Measurements from ENCODE around the gene RB1. TPM values are rescaled to one million over a fixed set of nuclear protein-coding genes. Genes with fewer than 3 reads are reported as not detected.

Gene RB1
- total and polyA plus RNA-seq, 9 of the 15 experiments (the other 6 are each of a cell fraction or from before 2014, with no cell fraction given) = 5.0 to 23.8 (median 17.9) TPM

- no peaks in the 10 kb centered on the region for H4K20me1 ChIP-seq (replicated peaks; ENCODE audit: control insufficient read depth, insufficient read depth, low read length)
- H3K9ac ChIP-seq (ENCODE audit: insufficient read depth in 1 of 2, low read depth in 2 of 2, low read length in 2 of 2) = no peak overlapping the region
- H3K27me3 ChIP-seq (ENCODE audit: control insufficient read depth in 2 of 2, insufficient read depth in 2 of 2, low read length in 2 of 2) = no peaks in the 10 kb centered on the region
- no peak for ATAC-seq
- no peaks in the 10 kb centered on the region for H3K9me3 ChIP-seq (replicated peaks; ENCODE audit: control insufficient read depth, insufficient read depth, low read depth, low read length)
- DNase-seq (ENCODE audit: extremely low read depth in 1 of 4, low spot score in 3 of 4) = no peak
- in situ Hi-C loops (cut with MboI) = no loop called here
- BruUV-seq (replicated peaks) = no TSS peak
- no peak for FAIRE-seq
- POLR2A ChIA-PET = interaction anchor here (0.6 to 1.0 kb wide), 2 partner anchors 11 to 248 kb away, joined by 3 read pairs; no protein-coding TSS in a partner anchor
- H3K27ac ChIP-seq (ENCODE audit: extremely low read depth, low read depth, low read length) = no peak overlapping the region
- H2AFZ ChIP-seq (ENCODE audit: low read depth, low read length) = no peak overlapping the region
- no peaks in the 10 kb centered on the region for H3K36me3 ChIP-seq (ENCODE audit: control insufficient read depth, insufficient read depth, low read length)
- H3K79me2 ChIP-seq (ENCODE audit: control insufficient read depth, insufficient read depth, low read length) = no peaks in the 10 kb centered on the region
- 2% methylated on average over 5 of the region's 7 CpGs for WGBS (ENCODE audit: insufficient coverage, low coverage, missing lambda C conversion rate)
- CTCF ChIA-PET (ENCODE audit: low intra/inter-chr PET ratio) = no interaction called here
- H3K4me2 ChIP-seq (ENCODE audit: insufficient read depth, low read length) = no peak overlapping the region
- intact Hi-C loops (cut with micrococcal nuclease) = no loop called here
- H3K9me1 ChIP-seq (ENCODE audit: control insufficient read depth, insufficient read depth, low read length) = no peaks in the 10 kb centered on the region
- peaks cover 0 to 6% of the 10 kb centered on the region in 2 experiments; a peak in 2 of 5 replicates for H3K4me1 ChIP-seq (replicated peaks in 1 of 2; ENCODE audit: control insufficient read depth in 2 of 2, insufficient read depth in 2 of 2, low read length in 2 of 2)
- no peak overlapping the region for H3K4me3 ChIP-seq
- TF ChIP-seq TRIM25 (IDR thresholded peaks at IDR 0.05; ENCODE audit: borderline replicate concordance) = no peak
- TF ChIP-seq NR2C2 (CRISPR knock-in tag; IDR thresholded peaks at IDR 0.05) = no peak
- TF ChIP-seq NR2C2 (tag; IDR thresholded peaks at IDR 0.05) = no peak
- TF ChIP-seq ZNF280B (CRISPR knock-in tag; IDR thresholded peaks at IDR 0.05) = no peak
- no peak for TF ChIP-seq HMBOX1 (IDR thresholded peaks at IDR 0.05)
- no peak for TF ChIP-seq NFE2L1 (tag; IDR thresholded peaks at IDR 0.05; ENCODE audit: borderline replicate concordance, low read depth)
- no peak for TF ChIP-seq CBFB (CRISPR knock-in tag; IDR thresholded peaks at IDR 0.05)
- no peak for TF ChIP-seq HDAC8 (tag; IDR thresholded peaks at IDR 0.05)
- TF ChIP-seq SAFB2 (IDR thresholded peaks at IDR 0.05; ENCODE audit: borderline replicate concordance, low read depth, low read length, severe bottlenecking) = no peak
- no peak for TF ChIP-seq POLR3A (IDR thresholded peaks at IDR 0.05; ENCODE audit: borderline replicate concordance, extremely low read depth, insufficient read depth, insufficient read length)
- TF ChIP-seq SMAD2 (IDR thresholded peaks at IDR 0.05; ENCODE audit: low read depth, low read length) = no peak
- TF ChIP-seq SIN3A (IDR thresholded peaks at IDR 0.05; ENCODE audit: borderline replicate concordance in 2 of 2, control insufficient read depth in 1 of 2, low read depth in 2 of 2, low read length in 2 of 2) = no peak
- TF ChIP-seq SUPT5H (IDR thresholded peaks at IDR 0.05) = no peak
- TF ChIP-seq CAMTA2 (CRISPR knock-in tag; conservative IDR thresholded peaks at IDR 0.05) = no peak
- TF ChIP-seq PHTF2 (CRISPR knock-in tag; IDR thresholded peaks at IDR 0.05) = no peak
- TF ChIP-seq ESRRB (CRISPR knock-in tag; IDR thresholded peaks at IDR 0.05; ENCODE audit: borderline replicate concordance) = no peak
- no peak for TF ChIP-seq NFE2 (IDR thresholded peaks at IDR 0.05; ENCODE audit: low read depth)
Measured at GRCh38 chr13:48496271-48497161, 193.0 kb downstream of the RB1 start.

Data from K562 (cell line).